Smooth muscle cell of trachea (primary cell): Measurements from ENCODE around the gene TENT4A. TPM values are rescaled to one million over a fixed set of nuclear protein-coding genes. Genes with fewer than 3 reads are reported as not detected.

Experiments used
- total RNA-seq: library from RNA; depleted of rRNA; stranded (reverse); fragments of >200 nt; gene quantifications from 2 replicates; pipeline ENCODE4 v1.2.1, GENCODE V29; 2014

The TENT4A gene
- 11.7 and 17.2 TPM in 2 replicates for total RNA-seq

DNA sequence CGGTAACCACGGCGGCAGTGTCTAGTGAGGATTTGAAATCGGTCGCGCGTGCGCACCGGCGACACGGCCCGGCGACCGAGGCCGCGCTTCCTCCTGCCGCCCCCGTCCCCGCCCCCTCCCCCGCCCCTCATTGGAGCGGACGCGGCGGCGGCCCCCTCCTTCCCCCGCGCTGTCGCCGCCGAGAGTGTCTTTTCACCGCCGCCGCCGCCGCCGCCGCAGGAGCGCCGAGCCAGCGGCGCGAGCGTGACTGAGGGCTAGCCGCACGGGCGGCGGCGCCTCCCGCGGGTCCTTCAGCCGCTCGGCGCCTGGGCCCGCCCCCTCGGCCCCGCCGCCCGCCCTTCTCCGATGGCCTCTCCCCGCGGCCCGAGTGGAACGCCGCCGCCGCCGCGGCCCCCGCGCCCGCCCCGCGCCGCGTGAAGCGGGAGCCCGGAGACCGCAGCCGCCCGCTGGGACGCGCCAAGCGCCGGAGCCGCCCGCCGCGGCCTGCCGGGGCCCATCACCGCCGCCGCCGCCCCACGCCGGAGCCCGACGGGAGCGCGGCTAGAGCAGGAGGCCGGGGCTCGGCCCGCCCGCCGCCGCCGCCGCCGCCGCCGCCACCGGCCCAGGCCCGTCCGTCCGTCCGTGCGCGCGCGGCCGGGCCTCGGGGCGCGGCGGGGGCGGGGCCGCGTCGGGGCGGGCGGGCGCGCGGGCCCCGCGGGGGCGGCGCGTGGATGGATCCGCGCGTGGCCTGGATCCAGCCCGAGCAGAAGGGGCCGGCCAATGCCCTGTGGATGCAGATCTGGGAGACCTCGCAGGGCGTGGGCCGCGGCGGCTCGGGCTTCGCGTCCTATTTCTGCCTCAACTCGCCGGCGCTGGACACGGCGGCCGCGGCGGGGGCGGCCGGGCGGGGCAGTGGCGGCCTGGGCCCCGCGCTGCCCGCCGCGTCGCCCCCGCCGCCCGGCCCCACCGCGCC, at the start of gene TENT4A:
TSS of gene TENT4A (plus strand) at position 159 of the 952 bp plus-strand sequence. CDS start at position 711, 552 bp downstream.

Other genes starting within 250 kb of the TENT4A start
- gene NSUN2, start 80.4 kb upstream of the TENT4A start, total RNA-seq: 40.9 and 49.5 TPM in 2 replicates
- gene SRD5A1, start 80.0 kb upstream of the TENT4A start, total RNA-seq: 14.8 and 49.6 TPM in 2 replicates